Pulmonary artery endothelial cell (primary cell): Measurements from ENCODE around the gene INSIG1. TPM values are rescaled to one million over a fixed set of nuclear protein-coding genes. Genes with fewer than 3 reads are reported as not detected.

Experiments used
- DNase-seq: peaks from one replicate; pipeline ENCODE4 v3.0.0-alpha.2; 2011; ENCODE audit warnings: low read depth, low spot score
- total RNA-seq: library from RNA; depleted of rRNA; stranded (reverse); fragments of >200 nt; gene quantifications from 2 replicates; pipeline ENCODE4 v1.2.3, GENCODE V29; 2014

Gene INSIG1
- total RNA-seq, 1 donor from 2014 or later: 109 TPM

DNA sequence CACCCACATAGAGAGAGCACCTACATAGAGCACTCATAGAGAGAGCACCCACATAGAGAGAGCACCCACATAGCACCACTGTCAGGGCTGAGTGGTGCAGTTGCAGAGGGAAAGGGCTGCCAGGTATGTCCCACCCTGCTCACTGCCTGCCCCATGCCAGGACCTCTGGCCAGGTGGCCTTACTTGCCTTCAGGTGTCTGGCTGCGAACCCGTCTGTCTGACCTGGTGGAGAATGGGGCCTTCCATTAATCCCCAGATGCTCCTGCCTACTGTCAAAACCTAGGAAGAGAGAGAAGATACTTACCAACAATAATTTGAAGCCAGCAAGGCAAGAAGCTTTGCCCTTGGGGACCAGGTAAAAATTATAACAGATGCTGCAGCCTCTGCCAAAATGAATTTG is 51.1 kb downstream of the INSIG1 start:
- no peak for DNase-seq

- DNase-seq: no peak
These were observed 52.1 kb downstream of the INSIG1 start for GRCh38 chr7:155349601-155350331.

DNA sequence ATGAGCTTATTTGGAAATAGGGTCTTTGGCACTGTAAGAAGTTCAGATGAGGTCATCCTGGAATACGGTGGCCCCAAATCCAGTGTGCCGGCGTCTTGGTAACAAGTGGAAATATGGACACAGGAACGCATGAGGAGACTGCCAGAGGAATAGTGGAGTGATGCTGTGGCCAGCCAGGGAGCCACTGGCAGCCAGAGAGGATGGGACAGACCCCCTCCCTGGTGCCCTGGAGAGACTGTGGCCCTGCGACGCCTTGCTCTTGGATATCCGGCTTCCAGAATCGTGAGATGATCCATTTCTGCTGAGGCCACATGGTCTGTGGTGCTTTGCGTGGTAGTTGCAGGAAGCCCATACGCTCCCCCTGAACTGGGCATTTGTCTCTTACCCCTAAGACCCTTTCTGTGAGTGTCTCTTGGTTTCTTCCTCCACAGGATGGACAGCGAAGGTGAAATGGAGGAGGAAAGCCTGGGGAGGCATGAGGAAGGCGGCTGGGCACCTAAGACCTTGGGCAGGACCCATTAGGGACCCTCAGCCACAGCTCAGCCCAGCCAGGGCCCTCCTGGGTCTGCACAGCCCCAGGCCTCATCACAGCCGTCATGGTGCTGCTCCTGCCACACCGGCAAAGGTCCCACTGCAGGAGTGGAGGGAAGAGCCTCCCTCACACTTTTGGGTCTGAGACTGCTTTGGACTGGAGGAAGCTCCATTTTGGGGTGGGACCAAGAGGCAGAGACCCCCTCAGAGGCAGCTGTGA is 53.6 kb downstream of the INSIG1 start:
- no peak for DNase-seq

DNA sequence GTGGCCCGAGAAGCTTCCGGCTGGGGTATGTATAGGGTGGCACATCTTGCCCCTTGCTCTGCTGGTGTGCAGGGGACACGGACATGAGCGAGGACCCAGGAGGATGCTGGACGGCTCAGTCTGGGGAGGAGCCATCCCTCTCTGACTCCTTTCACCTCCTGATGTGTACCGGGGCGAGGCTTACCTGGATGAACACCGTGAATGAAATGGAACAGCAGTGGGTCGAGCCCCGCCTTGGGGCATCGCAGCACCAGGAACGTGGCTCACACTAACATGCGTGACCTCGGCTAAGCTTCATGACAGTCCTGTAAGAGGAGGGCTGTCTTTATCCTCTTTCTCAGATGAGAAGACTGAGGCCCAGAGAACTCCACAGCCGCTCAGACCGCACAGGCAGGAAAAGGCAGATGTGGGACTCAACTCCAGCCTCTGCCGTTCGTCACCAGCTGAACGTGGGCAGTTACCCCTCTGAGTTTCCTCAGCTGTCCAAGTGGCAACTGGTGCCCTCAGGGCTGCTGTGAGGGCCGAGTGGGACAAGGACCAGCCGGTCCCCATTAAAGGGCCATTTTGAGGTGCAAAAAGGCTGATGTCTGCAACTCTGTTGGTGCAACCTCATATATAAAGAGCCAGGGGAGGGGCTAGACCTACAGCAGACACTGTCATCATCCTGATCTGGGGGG is 54.5 kb downstream of the INSIG1 start:
- DNase-seq: no peak

DNA sequence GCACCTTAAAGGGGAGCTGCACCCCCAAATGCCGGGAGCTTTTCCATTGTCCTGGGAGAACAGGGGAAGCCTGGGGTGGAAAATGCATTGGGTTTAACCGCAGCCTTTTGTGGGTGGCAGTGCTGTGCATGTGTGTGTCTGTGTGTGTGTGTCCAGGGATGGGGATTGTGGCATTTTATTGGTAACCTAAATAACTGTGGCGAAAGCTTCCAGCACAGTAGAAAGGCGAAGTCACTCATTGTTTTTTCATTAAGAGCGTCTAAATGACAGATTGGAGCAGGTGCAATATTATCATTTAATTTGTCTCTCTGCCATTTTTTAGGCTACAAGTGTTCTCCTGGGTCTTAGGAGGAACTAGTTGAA is 55.1 kb downstream of the INSIG1 start:
- no peak for DNase-seq

DNA sequence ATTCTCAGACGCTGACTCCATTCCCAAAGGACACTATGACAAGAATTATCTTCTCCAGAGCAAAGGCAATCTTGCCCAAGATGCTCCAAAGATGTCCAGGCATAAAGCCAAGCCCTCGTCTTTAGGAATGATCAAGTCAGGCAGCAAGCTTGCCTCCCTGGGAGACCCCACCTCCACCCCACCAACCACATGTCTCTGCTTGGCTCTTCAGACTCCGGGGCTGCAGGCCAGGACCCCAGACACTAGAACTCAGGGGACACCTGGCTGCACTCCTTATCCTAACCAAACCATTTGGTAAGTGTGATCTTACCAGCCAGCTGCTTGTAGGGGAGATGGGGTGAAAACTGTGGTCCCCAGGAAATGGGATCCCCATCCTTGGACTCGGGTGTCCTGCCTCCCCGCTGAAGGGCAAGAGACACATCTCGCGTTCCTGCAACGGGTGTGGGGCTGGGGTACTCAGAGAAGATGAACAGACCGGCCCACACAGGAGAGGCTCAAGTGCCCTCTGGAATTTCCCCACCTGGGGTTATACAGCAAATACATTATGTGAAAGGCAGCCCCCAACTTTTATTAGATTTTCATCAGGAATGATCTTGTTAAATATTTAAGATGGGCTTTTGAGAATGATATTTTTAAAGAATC is 55.7 kb downstream of the INSIG1 start:
- DNase-seq: no peak

DNA sequence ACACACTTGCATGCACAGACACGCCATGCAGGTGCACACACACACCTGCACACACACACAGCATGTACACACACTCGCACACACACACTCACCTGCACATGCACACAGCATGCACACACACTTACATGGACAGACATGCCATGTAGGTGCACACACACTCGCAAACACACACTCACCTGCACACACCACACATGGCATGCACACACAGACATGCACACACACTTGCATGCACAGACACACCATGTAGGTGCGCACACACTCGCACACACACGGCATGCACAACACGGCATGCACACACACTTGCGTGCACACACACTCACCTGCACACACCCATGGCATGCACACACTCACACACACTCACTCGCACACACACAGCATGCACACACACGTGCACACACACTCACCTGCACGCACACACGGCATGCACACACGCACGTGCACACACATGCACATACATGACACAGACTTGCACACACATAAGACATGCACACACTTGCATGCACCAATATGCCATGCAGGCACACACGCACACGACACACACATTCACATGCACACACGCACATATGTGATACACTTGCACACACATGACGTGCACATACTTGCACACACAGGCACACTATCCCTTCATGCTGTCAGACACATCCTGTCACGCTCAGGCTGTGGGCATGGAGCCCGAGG is 56.8 kb downstream of the INSIG1 start:
- no peak for DNase-seq

GRCh38 chr7:155355176-155355575 is 57.5 kb downstream of the INSIG1 start:
- no peak for DNase-seq

DNA sequence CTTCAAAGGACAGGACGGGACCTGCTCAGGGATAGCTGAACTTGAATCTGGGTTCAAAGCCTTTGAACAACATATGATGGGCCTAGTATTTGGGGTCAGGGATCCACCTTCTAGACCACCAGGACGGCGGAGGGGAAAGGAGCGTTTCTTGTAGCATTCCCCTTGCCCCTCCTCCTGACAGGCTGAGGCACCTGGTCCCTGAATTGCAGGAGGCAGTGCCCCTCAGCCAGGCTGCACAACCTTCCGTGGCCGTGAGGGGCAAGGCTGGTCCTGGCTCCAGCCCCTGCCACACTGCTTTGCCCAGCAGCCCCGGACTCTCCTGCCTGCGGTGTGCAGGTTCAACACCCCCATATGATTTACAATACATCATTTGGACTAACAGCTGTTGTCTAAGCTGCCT is 58.1 kb downstream of the INSIG1 start:
- DNase-seq: no peak

DNA sequence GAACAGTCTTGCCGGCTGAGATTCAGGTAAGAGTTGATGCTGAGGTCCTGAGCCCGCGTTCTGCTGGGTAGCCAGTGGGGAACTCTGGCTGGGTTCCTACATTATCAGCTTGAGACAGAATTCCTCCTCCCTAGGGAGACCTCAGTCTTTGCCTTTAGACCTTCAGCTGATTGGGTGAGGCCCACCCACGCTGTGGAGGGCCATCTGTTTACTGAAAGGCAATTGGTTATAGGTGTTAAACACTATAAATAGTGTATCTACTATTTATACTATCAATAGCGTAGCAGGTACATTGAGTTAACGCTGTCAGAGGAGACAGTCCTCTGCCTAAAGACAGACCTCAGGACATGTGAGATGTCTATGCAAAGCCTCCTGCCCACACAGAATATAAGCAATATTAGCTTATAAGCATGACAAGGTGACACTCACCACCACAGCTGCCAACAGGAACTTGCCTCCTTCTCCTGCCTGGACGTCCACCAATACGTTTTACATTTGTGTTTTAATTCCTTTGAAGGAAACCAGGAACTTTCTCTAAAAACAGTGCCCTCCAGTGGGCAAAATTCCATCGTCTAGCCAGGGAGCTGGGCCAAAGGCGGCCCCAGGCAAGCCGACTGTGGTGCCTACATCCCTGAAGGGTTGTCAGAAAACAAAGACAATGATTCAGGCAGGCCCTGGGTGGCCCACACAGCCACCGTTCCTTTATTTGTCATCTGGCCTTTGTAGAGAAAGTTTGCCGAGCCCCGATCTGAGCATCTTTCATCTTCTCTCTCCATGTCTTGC is 58.8 kb downstream of the INSIG1 start:
- no peak for DNase-seq

GRCh38 chr7:155357573-155358041 is 59.9 kb downstream of the INSIG1 start:
- no peak for DNase-seq

DNA sequence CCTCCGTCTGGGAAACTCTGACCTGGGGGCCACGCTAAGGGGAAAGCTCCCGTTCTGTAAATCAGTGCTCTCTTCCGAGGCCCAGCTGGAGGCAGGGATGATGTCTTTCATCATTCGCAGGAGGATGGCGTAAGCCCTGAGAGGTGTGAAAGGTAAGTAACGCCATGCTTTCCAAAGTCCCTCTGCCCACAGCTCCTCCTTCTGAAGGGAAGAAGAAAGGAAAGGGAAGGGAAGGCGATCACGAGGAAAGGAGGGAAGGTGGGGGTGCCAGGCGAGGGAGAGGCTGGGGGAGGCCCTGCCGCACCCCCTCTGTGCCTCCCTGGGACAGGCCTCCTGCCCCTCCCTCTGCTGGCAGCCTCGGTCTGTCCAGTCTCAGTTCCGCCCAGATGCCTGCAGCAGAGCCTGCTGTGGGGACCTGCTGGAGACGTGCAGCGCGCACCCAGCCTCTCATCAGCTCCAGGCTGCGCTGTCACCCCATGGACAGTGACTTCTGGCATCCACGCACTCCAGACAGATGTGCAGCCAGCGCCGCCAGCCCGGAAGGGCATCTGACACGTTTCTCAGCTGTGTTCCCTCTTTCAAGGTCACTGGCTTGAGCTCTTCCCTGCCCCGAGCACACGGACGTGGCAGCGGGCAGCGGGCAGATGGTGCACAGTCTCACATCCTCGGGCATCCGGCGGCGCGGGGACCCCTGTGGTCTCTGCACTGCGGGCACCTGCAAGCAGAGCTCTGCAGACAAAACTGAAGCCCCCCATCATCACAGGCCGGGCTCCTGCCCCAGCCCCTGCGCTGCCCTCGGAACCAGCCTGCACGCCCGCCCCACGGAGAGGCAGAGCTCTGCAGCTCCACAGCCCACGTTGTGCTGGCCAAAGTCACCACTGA is 60.6 kb downstream of the INSIG1 start:
- DNase-seq: no peak

DNA sequence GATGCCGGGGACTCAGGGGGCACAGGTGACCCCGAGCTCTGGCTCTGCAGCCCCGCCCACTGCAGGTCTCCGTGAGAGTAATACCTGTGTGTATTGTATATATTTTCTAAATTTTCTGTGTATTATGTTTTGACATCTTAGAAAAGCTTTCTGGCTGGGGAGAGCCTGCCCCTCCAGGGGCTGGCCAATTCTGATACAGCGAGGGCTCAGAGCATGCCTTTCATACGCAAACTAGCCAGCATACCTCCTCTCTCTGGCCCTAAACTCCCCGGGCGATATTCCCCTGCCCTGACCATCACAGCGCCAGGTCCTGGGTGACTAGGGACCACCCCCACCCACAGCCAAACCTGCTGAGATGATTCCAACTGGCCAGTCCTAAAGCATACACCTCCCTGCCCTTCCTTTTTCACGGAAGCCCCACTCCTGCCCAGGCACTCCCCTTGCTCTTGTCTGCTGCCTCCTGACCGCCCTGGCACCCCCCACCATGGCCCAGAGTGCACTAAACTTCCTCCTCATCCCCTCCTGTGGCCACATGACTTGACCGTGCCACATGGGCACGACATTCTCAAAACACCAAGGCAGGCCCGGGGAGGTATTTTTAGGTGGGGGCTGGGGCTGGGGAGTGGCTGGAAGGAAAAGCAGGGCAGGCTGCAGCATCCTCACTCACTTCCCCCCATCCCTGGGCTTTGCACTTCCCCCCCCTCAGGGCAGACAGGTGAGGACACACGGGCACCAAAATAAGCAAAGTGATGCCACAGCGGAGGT is 61.5 kb downstream of the INSIG1 start:
- no peak for DNase-seq

Other genes with a start within 250 kb of the INSIG1 start
- not detected in 2 replicates for gene HTR5A, start 227.6 kb upstream of the INSIG1 start, total RNA-seq
- gene EN2, start 160.3 kb downstream of the INSIG1 start, total RNA-seq: 0.04 TPM in 1 of 2 replicates, not detected in the other
- not detected in 2 replicates for gene CNPY1, start 248.7 kb downstream of the INSIG1 start, total RNA-seq